Measurements from ENCODE around the gene ZNF655. TPM values are rescaled to one million over a fixed set of nuclear protein-coding genes. Genes with fewer than 3 reads are reported as not detected.
"Not testable (repeated sequence)": the region's sequence is repeated elsewhere in the genome, so short reads cannot be mapped to it uniquely, and the experiment has no call there.

The ZNF655 gene
- total RNA-seq, 2 experiments from 2014 or later = 92.0 to 92.7 TPM

GRCh38 chr7:99549545-99549944, 8.9 kb upstream of the ZNF655 start:
- CTCF ChIA-PET, H3K4me3 Mint-ChIP-seq: not testable (repeated sequence)
- H3K9me3 Mint-ChIP-seq = peaks cover 21% of the 10 kb centered on the region

GRCh38 chr7:99551334-99551733, 7.1 kb upstream of the ZNF655 start:
- peak overlapping the region; percentile 94 for H3K27ac Mint-ChIP-seq
- peaks cover 49% of the 10 kb centered on the region for H3K36me3 Mint-ChIP-seq (ENCODE audit: low read depth)
- H3K4me3 Mint-ChIP-seq = peak overlapping the region; percentile 86
- POLR2A ChIA-PET = no interaction called here
- H3K27me3 Mint-ChIP-seq = no peaks in the 10 kb centered on the region
- peak; percentile 8 for DNase-seq
- CTCF ChIA-PET = no interaction called here
- H3K9me3 Mint-ChIP-seq = peaks cover 18% of the 10 kb centered on the region
- H3K4me1 Mint-ChIP-seq = peaks cover 37% of the 10 kb centered on the region

More at GRCh38 chr7:99549545-99549944, 8.9 kb upstream of the ZNF655 start:
- DNase-seq, H3K27ac Mint-ChIP-seq, POLR2A ChIA-PET, H3K27me3 Mint-ChIP-seq: not testable (repeated sequence)
- Mint-ChIP-seq H3K36me3 (ENCODE audit: low read depth) (peaks cover 42% of the 10 kb centered on the region), H3K4me1 (peaks cover 26% of the 10 kb centered on the region)

GRCh38 chr7:99551767-99552463, 6.5 kb upstream of the ZNF655 start, which contains the start of gene FAM200A:
TSS of gene FAM200A (minus strand) at chr7:99552114. CDS start at chr7:99548407, 3,707 bp downstream.
- Mint-ChIP-seq H3K4me1 (peaks cover 40% of the 10 kb centered on the region), H3K27me3 (no peaks in the 10 kb centered on the region), H3K27ac (peak within 1 kb of the TSS; percentile 94), H3K36me3 (ENCODE audit: low read depth) (peaks cover 51% of the 10 kb centered on the region), H3K4me3 (peak within 1 kb of the TSS; percentile 86), H3K9me3 (peaks cover 13% of the 10 kb centered on the region)
- ChIA-PET CTCF (interaction anchor here (1.2 kb wide), 1 partner anchor 17 kb away, joined by 3 read pairs; no protein-coding TSS in a partner anchor), POLR2A (no interaction called here)
- DNase-seq = peak; percentile 86

- Mint-ChIP-seq H3K27ac (no peak overlapping the region), H3K36me3 (ENCODE audit: low read depth) (peaks cover 56% of the 10 kb centered on the region), H3K4me1 (peaks cover 46% of the 10 kb centered on the region), H3K9me3 (peaks cover 11% of the 10 kb centered on the region), H3K27me3 (no peaks in the 10 kb centered on the region), H3K4me3 (peak overlapping the region; percentile 26)
- CTCF ChIA-PET = no interaction called here
- POLR2A ChIA-PET = no interaction called here
- DNase-seq = no peak
Measured at GRCh38 chr7:99553039-99553438, 5.4 kb upstream of the ZNF655 start.

- Mint-ChIP-seq H3K36me3 (ENCODE audit: low read depth) (peaks cover 47% of the 10 kb centered on the region), H3K4me1 (peaks cover 46% of the 10 kb centered on the region), H3K9me3 (peaks cover 5% of the 10 kb centered on the region), H3K4me3 (no peak overlapping the region), H3K27me3 (no peaks in the 10 kb centered on the region), H3K27ac (no peak overlapping the region)
- CTCF ChIA-PET = interaction anchor here (2.2 kb wide), 1 partner anchor 15 kb away, joined by 5 read pairs; no protein-coding TSS in a partner anchor
- POLR2A ChIA-PET = no interaction called here
- no peak for DNase-seq
Measured at GRCh38 chr7:99554939-99555338, 3.5 kb upstream of the ZNF655 start.

GRCh38 chr7:99557196-99557607, 1.2 kb upstream of the ZNF655 start:
- peaks cover 58% of the 10 kb centered on the region for H3K36me3 Mint-ChIP-seq (ENCODE audit: low read depth)
- peak overlapping the region; percentile 99 for H3K27ac Mint-ChIP-seq
- no peak for DNase-seq
- peaks cover 53% of the 10 kb centered on the region for H3K4me1 Mint-ChIP-seq
- peak overlapping the region; percentile 90 for H3K4me3 Mint-ChIP-seq
- POLR2A ChIA-PET = interaction anchor here (0.6 to 1.2 kb wide), 2 partner anchors 57 to 199 kb away, joined by 3 read pairs; partner anchors contain the start of gene ZNF394
- CTCF ChIA-PET = interaction anchor here (0.7 to 2.2 kb wide), 5 partner anchors 18 to 84 kb away, joined by 3 to 6 read pairs (median 3); no protein-coding TSS in a partner anchor
- no peaks in the 10 kb centered on the region for H3K27me3 Mint-ChIP-seq
- H3K9me3 Mint-ChIP-seq = no peaks in the 10 kb centered on the region

GRCh38 chr7:99557940-99558305, 519 bp upstream of the ZNF655 start:
- H3K36me3 Mint-ChIP-seq (ENCODE audit: low read depth) = peaks cover 66% of the 10 kb centered on the region
- peaks cover 54% of the 10 kb centered on the region for H3K4me1 Mint-ChIP-seq
- peak overlapping the region; percentile 90 for H3K4me3 Mint-ChIP-seq
- no peaks in the 10 kb centered on the region for H3K9me3 Mint-ChIP-seq
- CTCF ChIA-PET = interaction anchor here (0.5 to 1.4 kb wide), 6 partner anchors 12 to 320 kb away, joined by 3 to 6 read pairs (median 3); partner anchors contain the start of gene ZKSCAN5
- no peaks in the 10 kb centered on the region for H3K27me3 Mint-ChIP-seq
- POLR2A ChIA-PET = interaction anchor here (0.7 to 1.2 kb wide), 3 partner anchors 58 to 82 kb away, joined by 3 to 4 read pairs (median 3); partner anchors contain the start of gene ZNF394
- DNase-seq = no peak
- peak overlapping the region; percentile 99 for H3K27ac Mint-ChIP-seq

GRCh38 chr7:99559175-99559915, 903 bp downstream of the ZNF655 start:
- no peak for DNase-seq
- H3K4me1 Mint-ChIP-seq = peaks cover 58% of the 10 kb centered on the region
- no peaks in the 10 kb centered on the region for H3K27me3 Mint-ChIP-seq
- no peaks in the 10 kb centered on the region for H3K9me3 Mint-ChIP-seq
- ChIA-PET POLR2A (no interaction called here), CTCF (interaction anchor here (0.5 to 1.3 kb wide), 7 partner anchors 12 to 318 kb away, joined by 3 to 6 read pairs (median 3); partner anchors contain the start of gene ZKSCAN5)
- H3K36me3 Mint-ChIP-seq (ENCODE audit: low read depth) = peaks cover 65% of the 10 kb centered on the region
- peak overlapping the region; percentile 99 for H3K27ac Mint-ChIP-seq
- H3K4me3 Mint-ChIP-seq = peak overlapping the region; percentile 90

GRCh38 chr7:99560834-99561736, 2.6 kb downstream of the ZNF655 start:
- CTCF ChIA-PET = interaction anchor here (1.0 kb wide), 1 partner anchor 10 kb away, joined by 3 read pairs; no protein-coding TSS in a partner anchor
- Mint-ChIP-seq H3K27ac (peak overlapping the region; percentile 79), H3K4me1 (peaks cover 49% of the 10 kb centered on the region), H3K27me3 (no peaks in the 10 kb centered on the region), H3K9me3 (no peaks in the 10 kb centered on the region), H3K36me3 (ENCODE audit: low read depth) (peaks cover 66% of the 10 kb centered on the region), H3K4me3 (peak overlapping the region; percentile 90)
- DNase-seq = no peak
- POLR2A ChIA-PET = no interaction called here

GRCh38 chr7:99561737-99562051, 3.3 kb downstream of the ZNF655 start:
- Mint-ChIP-seq H3K4me3 (no peak overlapping the region), H3K4me1 (peaks cover 45% of the 10 kb centered on the region), H3K27me3 (no peaks in the 10 kb centered on the region), H3K27ac (no peak overlapping the region), H3K36me3 (ENCODE audit: low read depth) (peaks cover 67% of the 10 kb centered on the region), H3K9me3 (no peaks in the 10 kb centered on the region)
- ChIA-PET CTCF (interaction anchor here (1.0 kb wide), 1 partner anchor 9 kb away, joined by 3 read pairs; no protein-coding TSS in a partner anchor), POLR2A (no interaction called here)
- no peak for DNase-seq

- Mint-ChIP-seq H3K4me3 (no peak overlapping the region), H3K27me3 (no peaks in the 10 kb centered on the region), H3K27ac (no peak overlapping the region), H3K36me3 (ENCODE audit: low read depth) (peaks cover 61% of the 10 kb centered on the region), H3K9me3 (no peaks in the 10 kb centered on the region), H3K4me1 (peaks cover 40% of the 10 kb centered on the region)
- DNase-seq = no peak
- POLR2A ChIA-PET = no interaction called here
- CTCF ChIA-PET = interaction anchor here (1.0 kb wide), 1 partner anchor 9 kb away, joined by 3 read pairs; no protein-coding TSS in a partner anchor
Measured at GRCh38 chr7:99562114-99562784, 3.8 kb downstream of the ZNF655 start.

GRCh38 chr7:99562832-99563231, 4.4 kb downstream of the ZNF655 start:
- H3K9me3 Mint-ChIP-seq = no peaks in the 10 kb centered on the region
- ChIA-PET POLR2A (no interaction called here), CTCF (no interaction called here)
- no peak overlapping the region for H3K4me3 Mint-ChIP-seq
- H3K27ac Mint-ChIP-seq = peak overlapping the region; percentile 60
- H3K27me3 Mint-ChIP-seq = no peaks in the 10 kb centered on the region
- H3K4me1 Mint-ChIP-seq = peaks cover 38% of the 10 kb centered on the region
- DNase-seq = peak; percentile 17
- H3K36me3 Mint-ChIP-seq (ENCODE audit: low read depth) = peaks cover 58% of the 10 kb centered on the region
